ENCODE measurements around the gene ANO9.

GRCh38 chr11:371716-372590 lies 69.9 kb downstream of the ANO9 start:
- TF ChIP-seq CTCF (conservative IDR thresholded peaks at IDR 0.05 in 1 of 2, IDR thresholded peaks at IDR 0.05 in 1 of 2; ENCODE audit: extremely low read depth in 1 of 2, insufficient read depth in 1 of 2, low read depth in 1 of 2, low read length in 2 of 2) (no peak), EZH2 (IDR thresholded peaks at IDR 0.05; ENCODE audit: borderline replicate concordance, low read length) (no peak)

Measured in mammary epithelial cell (primary cell).